H4 (cell line): ENCODE results near the gene QRFPR. TPM values are rescaled to one million over a fixed set of nuclear protein-coding genes. Genes with fewer than 3 reads are reported as not detected.
"Not testable (repeated sequence)": the region's sequence is repeated elsewhere in the genome, so short reads cannot be mapped to it uniquely, and the experiment has no call there.

ENCODE experiments used
- DNase-seq: peaks from one replicate; pipeline ENCODE4 v3.0.0-alpha.2; 2015; ENCODE audit warnings: low spot score
- total RNA-seq: library from RNA; depleted of rRNA; stranded (reverse); fragments of >200 nt; shearing (Covaris generic); gene quantifications from 2 replicates; pipeline ENCODE4 v1.2.3, GENCODE V29; 2014

QRFPR gene
- total RNA-seq, 1 experiment from 2014 or later = 0.91 TPM

- DNase-seq = no peak
Measured at GRCh38 chr4:121339824-121340223, 41.0 kb downstream of the QRFPR start.

DNA sequence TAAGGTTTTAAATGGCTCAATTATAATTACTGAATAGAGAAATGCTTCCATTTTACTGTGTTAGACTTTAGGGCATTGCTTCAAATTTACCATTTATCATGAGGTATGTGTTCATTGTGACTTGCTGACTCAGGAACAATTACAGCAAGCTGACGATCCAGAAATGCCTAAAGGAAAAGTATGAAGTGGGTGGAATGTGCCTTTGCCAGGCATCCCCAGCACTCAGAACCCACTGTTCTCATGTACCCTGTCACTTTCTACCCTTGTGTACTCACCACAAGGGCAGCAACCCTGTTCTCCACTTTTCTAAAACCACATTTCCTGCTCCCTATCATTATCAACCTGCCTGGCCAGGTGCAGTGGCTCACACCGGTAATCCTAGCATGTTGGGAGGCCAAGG lies 41.5 kb downstream of the QRFPR start:
- no peak for DNase-seq

- no peak for DNase-seq
Measured at GRCh38 chr4:121338518-121338917, 42.3 kb downstream of the QRFPR start.

GRCh38 chr4:121336706-121337105 lies 44.1 kb downstream of the QRFPR start:
- no peak for DNase-seq

GRCh38 chr4:121330180-121330665 lies 50.6 kb downstream of the QRFPR start:
- no peak for DNase-seq

DNA sequence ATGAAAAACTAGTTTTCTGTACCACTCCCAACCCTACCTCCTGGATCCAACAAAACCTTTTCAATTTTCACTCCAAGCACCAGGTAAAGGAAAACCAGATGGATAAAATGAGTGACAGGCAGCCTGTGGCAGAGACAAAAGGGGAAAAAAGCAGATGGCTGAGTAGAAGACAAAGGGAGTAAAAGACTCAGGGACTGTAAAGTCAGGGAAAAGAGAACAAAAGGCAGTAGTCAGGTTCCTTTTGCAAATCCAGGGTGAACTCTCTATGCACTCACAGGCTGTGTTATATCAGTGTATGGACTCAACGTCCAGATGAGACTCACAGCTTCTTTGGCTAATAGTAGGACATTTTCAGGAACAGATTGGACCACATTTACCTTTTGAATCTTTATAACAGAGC lies 54.2 kb downstream of the QRFPR start:
- no peak for DNase-seq

GRCh38 chr4:121324331-121324730 lies 56.5 kb downstream of the QRFPR start:
- DNase-seq = no peak

GRCh38 chr4:121321466-121321865 lies 59.4 kb downstream of the QRFPR start:
- no peak for DNase-seq

GRCh38 chr4:121316091-121316490 lies 64.7 kb downstream of the QRFPR start:
- DNase-seq = no peak

GRCh38 chr4:121313430-121313829 lies 67.4 kb downstream of the QRFPR start:
- DNase-seq = not testable (repeated sequence)

GRCh38 chr4:121308828-121309227 lies 72.0 kb downstream of the QRFPR start:
- no peak for DNase-seq

GRCh38 chr4:121308328-121308663 lies 72.5 kb downstream of the QRFPR start:
- DNase-seq = no peak

GRCh38 chr4:121307445-121308327 lies 73.1 kb downstream of the QRFPR start:
- peak; percentile 72 for DNase-seq

- no peak for DNase-seq
Measured at GRCh38 chr4:121306931-121307330, 73.9 kb downstream of the QRFPR start.

DNA sequence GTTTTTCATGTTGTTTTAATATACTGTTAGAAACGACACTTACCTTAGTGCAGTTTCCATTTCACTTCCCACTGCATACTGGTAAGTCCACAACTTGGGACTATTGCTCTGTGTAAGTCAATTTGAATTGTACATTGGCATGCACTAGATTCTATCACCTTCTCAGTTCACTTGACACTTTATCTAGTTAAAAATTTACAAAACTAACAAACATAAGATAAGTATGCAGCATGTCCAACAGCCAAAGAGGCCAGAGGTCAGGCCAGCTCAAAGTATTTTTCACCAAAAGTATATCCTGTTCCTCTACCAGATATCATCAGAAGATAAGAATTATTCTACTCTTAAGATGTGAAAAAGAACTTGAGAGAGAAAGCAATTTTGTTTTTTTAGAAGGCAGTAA lies 75.9 kb downstream of the QRFPR start:
- no peak for DNase-seq

GRCh38 chr4:121299367-121299766 lies 81.5 kb downstream of the QRFPR start:
- DNase-seq = no peak

GRCh38 chr4:121283319-121283718 lies 97.5 kb downstream of the QRFPR start:
- no peak for DNase-seq

GRCh38 chr4:121280425-121280824 lies 100.4 kb downstream of the QRFPR start:
- no peak for DNase-seq

- DNase-seq = no peak
Measured at GRCh38 chr4:121278811-121279368, 101.9 kb downstream of the QRFPR start.
